ENCODE measurements around the gene PAPPA2. TPM values are rescaled to one million over a fixed set of nuclear protein-coding genes. Genes with fewer than 3 reads are reported as not detected.

The PAPPA2 gene
- total and polyA plus RNA-seq, 10 of the 15 experiments (the other 5 are each of a cell fraction or from before 2014, with no cell fraction given): under 0.01 to 0.06 (median 0.03) TPM; not detected in 7

- TF ChIP-seq MAX (IDR thresholded peaks at IDR 0.05; ENCODE audit: low read depth, low read length) (no peak), PBX3 (IDR thresholded peaks at IDR 0.05; ENCODE audit: insufficient replicate concordance, low read depth, low read length) (no peak), ZBED1 (IDR thresholded peaks at IDR 0.05; ENCODE audit: borderline replicate concordance) (no peak), IRF3 (IDR thresholded peaks at IDR 0.05) (no peak), PRDM15 (CRISPR knock-in tag; IDR thresholded peaks at IDR 0.05) (no peak), MTA3 (IDR thresholded peaks at IDR 0.05; ENCODE audit: borderline replicate concordance, low read length) (no peak), EZH2 (IDR thresholded peaks at IDR 0.05; ENCODE audit: borderline replicate concordance, control insufficient read depth, low read depth, low read length) (no peak), IKZF2 (IDR thresholded peaks at IDR 0.05) (no peak)
These were observed 138.4 kb downstream of the PAPPA2 start (continued) for GRCh38 chr1:176601348-176601747.
